HepG2 (cell line): ENCODE measurements around the gene PDCD10.

ENCODE experiments used
- FOXJ3 ChIP-seq: sonication (generic); formaldehyde crosslinking; IDR thresholded peaks from 2 replicates; pipeline ENCODE4 v1.4.0; 2020; ENCODE audit warnings: missing genetic modification reagents, mild to moderate bottlenecking, borderline replicate concordance
- MAFK ChIP-seq, 2 experiments: IDR thresholded peaks in 1 of 2; conservative IDR thresholded peaks in 1 of 2; 2 replicates each; pipeline ENCODE4 v1.6.1; 2011; ENCODE audit warnings: improper control_type of control experiment in 2 of 2, low read length in 2 of 2
- NPAS2 ChIP-seq: sonication (generic); formaldehyde crosslinking; IDR thresholded peaks from 2 replicates; pipeline ENCODE4 v1.8.0; 2022; ENCODE audit warnings: mild to moderate bottlenecking, missing genetic modification reagents, borderline replicate concordance
- POLR2A ChIP-seq, 2 experiments: IDR thresholded peaks; 2 replicates each; pipeline ENCODE4 v1.6.1; 2011; ENCODE audit warnings: low read depth in 2 of 2, low read length in 2 of 2, mild to moderate bottlenecking in 1 of 2, moderate library complexity in 1 of 2; ENCODE audit not compliant: insufficient read depth in 1 of 2
- SNRNP70 ChIP-seq: fragments of 200-400 bp; formaldehyde crosslinking; IDR thresholded peaks from 2 replicates; pipeline ENCODE4 v1.6.1; 2017; ENCODE audit warnings: mild to moderate bottlenecking, low read depth, low read length, moderate library complexity
- TAF1 ChIP-seq: sonication (generic); formaldehyde crosslinking; IDR thresholded peaks from 2 replicates; pipeline ENCODE4 v1.4.0; 2020; ENCODE audit warnings: missing genetic modification reagents
- TOE1 ChIP-seq: sonication (generic); formaldehyde crosslinking; IDR thresholded peaks from 2 replicates; pipeline ENCODE4 v1.4.0; 2020; ENCODE audit warnings: mild to moderate bottlenecking, missing genetic modification reagents
- ZNF224 ChIP-seq: sonication (generic); formaldehyde crosslinking; IDR thresholded peaks from 2 replicates; pipeline ENCODE4 v1.5.0; 2020; ENCODE audit warnings: mild to moderate bottlenecking, missing genetic modification reagents
- ZNF274 ChIP-seq: sonication (generic); formaldehyde crosslinking; IDR thresholded peaks from 2 replicates; pipeline ENCODE4 v1.5.1; 2020; ENCODE audit warnings: mild to moderate bottlenecking, missing genetic modification reagents
- TF ChIP-seq, protein P1 (sequence below): IDR thresholded peaks from 2 replicates; pipeline ENCODE4 v1.6.1; 2012; ENCODE audit warnings: inconsistent platforms
- TF ChIP-seq, protein P2 (sequence below): sonication (generic); formaldehyde crosslinking; IDR thresholded peaks from 2 replicates; pipeline ENCODE4 v1.5.0; 2020; ENCODE audit warnings: mild to moderate bottlenecking, missing genetic modification reagents, moderate library complexity
- TF ChIP-seq, protein P3 (sequence below), 2 experiments: IDR thresholded peaks; 2 replicates each; pipeline ENCODE4 v1.6.1; 2011 to 2012; ENCODE audit warnings: low read length in 2 of 2, borderline replicate concordance in 1 of 2, low read depth in 1 of 2, mild to moderate bottlenecking in 1 of 2, moderate library complexity in 1 of 2
- TF ChIP-seq, protein P4 (sequence below): sonication (generic); formaldehyde crosslinking; IDR thresholded peaks from 2 replicates; pipeline ENCODE4 v1.4.0; 2020; ENCODE audit warnings: mild to moderate bottlenecking, missing genetic modification reagents
- TF ChIP-seq, protein P5 (sequence below): sonication (generic); formaldehyde crosslinking; IDR thresholded peaks from 2 replicates; pipeline ENCODE4 v1.4.0; 2020; ENCODE audit warnings: mild to moderate bottlenecking, missing genetic modification reagents

DNA sequence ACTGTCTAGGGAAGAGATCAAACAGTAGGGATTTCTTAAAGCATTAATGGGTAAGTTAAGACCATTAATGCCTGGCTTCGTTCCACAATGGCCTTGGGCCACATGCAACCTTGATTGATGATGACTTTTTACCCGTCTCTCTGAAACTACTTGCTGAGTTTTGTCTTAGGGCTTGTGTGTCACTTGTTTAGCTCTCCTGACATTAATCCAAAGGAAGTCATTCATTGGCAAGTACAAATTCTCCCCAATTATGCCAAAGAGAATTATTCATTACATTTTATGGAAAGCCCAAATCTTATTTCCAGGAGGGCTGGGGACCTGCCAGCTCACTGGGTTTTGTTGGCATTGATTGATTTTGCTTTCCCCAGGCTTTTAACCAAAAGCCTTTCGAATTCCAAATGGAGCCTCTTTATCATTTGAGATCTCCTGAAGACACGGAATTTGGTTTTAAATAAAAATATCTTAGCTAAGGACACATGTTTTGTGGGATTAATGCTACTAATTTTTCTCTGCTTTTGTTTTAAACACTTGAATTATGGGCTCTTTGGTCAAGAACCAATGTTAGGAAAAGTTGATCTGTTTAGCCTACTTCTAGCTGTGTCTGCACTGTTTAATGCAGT, 41.5 kb upstream of the PDCD10 start:
- TF ChIP-seq MAFK (conservative IDR thresholded peaks at IDR 0.05 in 1 of 2, IDR thresholded peaks at IDR 0.05 in 1 of 2; ENCODE audit: low read length in 2 of 2) (no peak), TOE1 (CRISPR knock-in tag) (no peak), TAF1 (no peak), FOXJ3 (CRISPR knock-in tag) (no peak), NPAS2 (no peak), POLR2A (IDR thresholded peaks at IDR 0.05; ENCODE audit: insufficient read depth in 1 of 2, low read depth in 2 of 2, low read length in 2 of 2) (no peak), ZNF224 (CRISPR knock-in tag) (no peak), ZNF274 (CRISPR knock-in tag) (no peak), SNRNP70 (no peak)
- TF ChIP-seq, protein P1, sequence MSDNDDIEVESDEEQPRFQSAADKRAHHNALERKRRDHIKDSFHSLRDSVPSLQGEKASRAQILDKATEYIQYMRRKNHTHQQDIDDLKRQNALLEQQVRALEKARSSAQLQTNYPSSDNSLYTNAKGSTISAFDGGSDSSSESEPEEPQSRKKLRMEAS, result no peak
- TF ChIP-seq, protein P2, sequence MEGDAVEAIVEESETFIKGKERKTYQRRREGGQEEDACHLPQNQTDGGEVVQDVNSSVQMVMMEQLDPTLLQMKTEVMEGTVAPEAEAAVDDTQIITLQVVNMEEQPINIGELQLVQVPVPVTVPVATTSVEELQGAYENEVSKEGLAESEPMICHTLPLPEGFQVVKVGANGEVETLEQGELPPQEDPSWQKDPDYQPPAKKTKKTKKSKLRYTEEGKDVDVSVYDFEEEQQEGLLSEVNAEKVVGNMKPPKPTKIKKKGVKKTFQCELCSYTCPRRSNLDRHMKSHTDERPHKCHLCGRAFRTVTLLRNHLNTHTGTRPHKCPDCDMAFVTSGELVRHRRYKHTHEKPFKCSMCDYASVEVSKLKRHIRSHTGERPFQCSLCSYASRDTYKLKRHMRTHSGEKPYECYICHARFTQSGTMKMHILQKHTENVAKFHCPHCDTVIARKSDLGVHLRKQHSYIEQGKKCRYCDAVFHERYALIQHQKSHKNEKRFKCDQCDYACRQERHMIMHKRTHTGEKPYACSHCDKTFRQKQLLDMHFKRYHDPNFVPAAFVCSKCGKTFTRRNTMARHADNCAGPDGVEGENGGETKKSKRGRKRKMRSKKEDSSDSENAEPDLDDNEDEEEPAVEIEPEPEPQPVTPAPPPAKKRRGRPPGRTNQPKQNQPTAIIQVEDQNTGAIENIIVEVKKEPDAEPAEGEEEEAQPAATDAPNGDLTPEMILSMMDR, result no peak
- TF ChIP-seq, protein P3, sequence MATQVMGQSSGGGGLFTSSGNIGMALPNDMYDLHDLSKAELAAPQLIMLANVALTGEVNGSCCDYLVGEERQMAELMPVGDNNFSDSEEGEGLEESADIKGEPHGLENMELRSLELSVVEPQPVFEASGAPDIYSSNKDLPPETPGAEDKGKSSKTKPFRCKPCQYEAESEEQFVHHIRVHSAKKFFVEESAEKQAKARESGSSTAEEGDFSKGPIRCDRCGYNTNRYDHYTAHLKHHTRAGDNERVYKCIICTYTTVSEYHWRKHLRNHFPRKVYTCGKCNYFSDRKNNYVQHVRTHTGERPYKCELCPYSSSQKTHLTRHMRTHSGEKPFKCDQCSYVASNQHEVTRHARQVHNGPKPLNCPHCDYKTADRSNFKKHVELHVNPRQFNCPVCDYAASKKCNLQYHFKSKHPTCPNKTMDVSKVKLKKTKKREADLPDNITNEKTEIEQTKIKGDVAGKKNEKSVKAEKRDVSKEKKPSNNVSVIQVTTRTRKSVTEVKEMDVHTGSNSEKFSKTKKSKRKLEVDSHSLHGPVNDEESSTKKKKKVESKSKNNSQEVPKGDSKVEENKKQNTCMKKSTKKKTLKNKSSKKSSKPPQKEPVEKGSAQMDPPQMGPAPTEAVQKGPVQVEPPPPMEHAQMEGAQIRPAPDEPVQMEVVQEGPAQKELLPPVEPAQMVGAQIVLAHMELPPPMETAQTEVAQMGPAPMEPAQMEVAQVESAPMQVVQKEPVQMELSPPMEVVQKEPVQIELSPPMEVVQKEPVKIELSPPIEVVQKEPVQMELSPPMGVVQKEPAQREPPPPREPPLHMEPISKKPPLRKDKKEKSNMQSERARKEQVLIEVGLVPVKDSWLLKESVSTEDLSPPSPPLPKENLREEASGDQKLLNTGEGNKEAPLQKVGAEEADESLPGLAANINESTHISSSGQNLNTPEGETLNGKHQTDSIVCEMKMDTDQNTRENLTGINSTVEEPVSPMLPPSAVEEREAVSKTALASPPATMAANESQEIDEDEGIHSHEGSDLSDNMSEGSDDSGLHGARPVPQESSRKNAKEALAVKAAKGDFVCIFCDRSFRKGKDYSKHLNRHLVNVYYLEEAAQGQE (IDR thresholded peaks at IDR 0.05; ENCODE audit: borderline replicate concordance in 1 of 2, low read depth in 1 of 2, low read length in 2 of 2), result no peak
- TF ChIP-seq, protein P4, sequence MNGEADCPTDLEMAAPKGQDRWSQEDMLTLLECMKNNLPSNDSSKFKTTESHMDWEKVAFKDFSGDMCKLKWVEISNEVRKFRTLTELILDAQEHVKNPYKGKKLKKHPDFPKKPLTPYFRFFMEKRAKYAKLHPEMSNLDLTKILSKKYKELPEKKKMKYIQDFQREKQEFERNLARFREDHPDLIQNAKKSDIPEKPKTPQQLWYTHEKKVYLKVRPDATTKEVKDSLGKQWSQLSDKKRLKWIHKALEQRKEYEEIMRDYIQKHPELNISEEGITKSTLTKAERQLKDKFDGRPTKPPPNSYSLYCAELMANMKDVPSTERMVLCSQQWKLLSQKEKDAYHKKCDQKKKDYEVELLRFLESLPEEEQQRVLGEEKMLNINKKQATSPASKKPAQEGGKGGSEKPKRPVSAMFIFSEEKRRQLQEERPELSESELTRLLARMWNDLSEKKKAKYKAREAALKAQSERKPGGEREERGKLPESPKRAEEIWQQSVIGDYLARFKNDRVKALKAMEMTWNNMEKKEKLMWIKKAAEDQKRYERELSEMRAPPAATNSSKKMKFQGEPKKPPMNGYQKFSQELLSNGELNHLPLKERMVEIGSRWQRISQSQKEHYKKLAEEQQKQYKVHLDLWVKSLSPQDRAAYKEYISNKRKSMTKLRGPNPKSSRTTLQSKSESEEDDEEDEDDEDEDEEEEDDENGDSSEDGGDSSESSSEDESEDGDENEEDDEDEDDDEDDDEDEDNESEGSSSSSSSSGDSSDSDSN (CRISPR knock-in tag), result no peak
- TF ChIP-seq, protein P5, sequence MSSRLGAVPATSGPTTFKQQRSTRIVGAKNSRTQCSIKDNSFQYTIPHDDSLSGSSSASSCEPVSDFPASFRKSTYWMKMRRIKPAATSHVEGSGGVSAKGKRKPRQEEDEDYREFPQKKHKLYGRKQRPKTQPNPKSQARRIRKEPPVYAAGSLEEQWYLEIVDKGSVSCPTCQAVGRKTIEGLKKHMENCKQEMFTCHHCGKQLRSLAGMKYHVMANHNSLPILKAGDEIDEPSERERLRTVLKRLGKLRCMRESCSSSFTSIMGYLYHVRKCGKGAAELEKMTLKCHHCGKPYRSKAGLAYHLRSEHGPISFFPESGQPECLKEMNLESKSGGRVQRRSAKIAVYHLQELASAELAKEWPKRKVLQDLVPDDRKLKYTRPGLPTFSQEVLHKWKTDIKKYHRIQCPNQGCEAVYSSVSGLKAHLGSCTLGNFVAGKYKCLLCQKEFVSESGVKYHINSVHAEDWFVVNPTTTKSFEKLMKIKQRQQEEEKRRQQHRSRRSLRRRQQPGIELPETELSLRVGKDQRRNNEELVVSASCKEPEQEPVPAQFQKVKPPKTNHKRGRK, result no peak
